ENCODE results near the gene SPECC1L.

Gene SPECC1L

GRCh38 chr22:24417200-24417599 is 146.6 kb downstream of the SPECC1L start:
- DNase-seq (ENCODE audit: low spot score), result no peak

GRCh38 chr22:24417901-24418641 is 147.4 kb downstream of the SPECC1L start:
- DNase-seq (ENCODE audit: low spot score), result no peak

GRCh38 chr22:24418786-24419474 is 148.3 kb downstream of the SPECC1L start:
- no peak for DNase-seq (ENCODE audit: low spot score)

GRCh38 chr22:24419475-24419850 is 148.8 kb downstream of the SPECC1L start:
- DNase-seq (ENCODE audit: low spot score), result no peak

GRCh38 chr22:24420072-24420976 is 149.7 kb downstream of the SPECC1L start:
- no peak for DNase-seq (ENCODE audit: low spot score)

GRCh38 chr22:24420977-24421343 is 150.3 kb downstream of the SPECC1L start:
- DNase-seq (ENCODE audit: low spot score), result no peak

GRCh38 chr22:24421428-24421931 is 150.8 kb downstream of the SPECC1L start:
- DNase-seq (ENCODE audit: low spot score), result no peak

- DNase-seq (ENCODE audit: low spot score), result no peak
Observed at GRCh38 chr22:24422102-24422665, 151.6 kb downstream of the SPECC1L start.

- no peak for DNase-seq (ENCODE audit: low spot score)
Observed at GRCh38 chr22:24423519-24424000, 152.9 kb downstream of the SPECC1L start.

- no peak for DNase-seq (ENCODE audit: low spot score)
Observed at GRCh38 chr22:24424001-24424900, 153.6 kb downstream of the SPECC1L start.

- no peak for DNase-seq (ENCODE audit: low spot score)
Observed at GRCh38 chr22:24424901-24425775, 154.5 kb downstream of the SPECC1L start.

GRCh38 chr22:24426436-24426835 is 155.8 kb downstream of the SPECC1L start:
- no peak for DNase-seq (ENCODE audit: low spot score)

- no peak for DNase-seq (ENCODE audit: low spot score)
Observed at GRCh38 chr22:24426851-24427499, 156.3 kb downstream of the SPECC1L start.

- DNase-seq (ENCODE audit: low spot score), result peak; percentile 65
Observed at GRCh38 chr22:24427500-24428164, 157.0 kb downstream of the SPECC1L start, which contains the start of gene ADORA2A. Gene ADORA2A (plus strand): TSS chr22:24427599. CDS start chr22:24433405, 5,806 bp downstream.

- DNase-seq (ENCODE audit: low spot score), result no peak
Observed at GRCh38 chr22:24428751-24429410, 158.2 kb downstream of the SPECC1L start.

- DNase-seq (ENCODE audit: low spot score), result no peak
Observed at GRCh38 chr22:24429411-24430365, 159.1 kb downstream of the SPECC1L start.
